H1 (cell line): ENCODE data around the gene DYNLT3. TPM values are rescaled to one million over a fixed set of nuclear protein-coding genes. Genes with fewer than 3 reads are reported as not detected.

Experiments
- CTCF ChIA-PET: fragments of 300-600 bp; sonication (Branson Sonifier 250); formaldehyde crosslinking; loops from one replicate; lab custom pipeline; 2021; ENCODE audit not compliant: partially characterized antibody; lab: Charles Lee
- POLR2A ChIA-PET: fragments of 300-600 bp; sonication (Branson Sonifier 250); formaldehyde crosslinking; loops from one replicate; lab custom pipeline; 2021; ENCODE audit warnings: inconsistent platforms; ENCODE audit not compliant: partially characterized antibody; lab: Charles Lee
- DNase-seq, 2 experiments: peaks; one replicate each; pipeline versions ENCODE4 v3.0.0 to v3.0.0-alpha.2; 2010 to 2022; ENCODE audit warnings: low spot score in 2 of 2, low read depth in 1 of 2, mixed read lengths in 1 of 2
- FAIRE-seq: peaks from 2 replicates; lab custom pipeline; 2011; peaks lifted over from hg19 to GRCh38; lab: Jason Lieb, UNC
- H2AFZ ChIP-seq: 2 replicates; pipeline ENCODE4 v1.8.1; 2012; ENCODE audit warnings: low read length, inconsistent platforms
- H2AK5ac ChIP-seq: 2 replicates; pipeline ENCODE4 v1.6.1; 2013; ENCODE audit warnings: low read depth, low read length
- H2BK120ac ChIP-seq: replicated peaks from 2 replicates; pipeline ENCODE3; 2013; ENCODE audit warnings: low read depth, low read length, inconsistent platforms
- H2BK12ac ChIP-seq: 2 replicates; pipeline ENCODE4 v1.6.1; 2013; ENCODE audit warnings: low read depth, low read length
- H2BK15ac ChIP-seq: 2 replicates; pipeline ENCODE4 v1.6.1; 2013; ENCODE audit warnings: low read length
- H2BK20ac ChIP-seq: 2 replicates; pipeline ENCODE4 v1.6.1; 2013; ENCODE audit warnings: low read length
- H2BK5ac ChIP-seq: 2 replicates; pipeline ENCODE4 v1.6.1; 2013; ENCODE audit warnings: low read depth, low read length
- H3K14ac ChIP-seq: 2 replicates; pipeline ENCODE4 v1.6.1; 2013; ENCODE audit warnings: inconsistent platforms; ENCODE audit not compliant: insufficient read length
- H3K18ac ChIP-seq: 2 replicates; pipeline ENCODE4 v1.6.1; 2013; ENCODE audit warnings: low read length; ENCODE audit errors: extremely low read depth
- H3K23ac ChIP-seq: 2 replicates; pipeline ENCODE4 v1.6.1; 2013; ENCODE audit warnings: inconsistent platforms; ENCODE audit not compliant: insufficient read length
- H3K23me2 ChIP-seq: 2 replicates; pipeline ENCODE4 v1.6.1; 2013; ENCODE audit warnings: low read depth, low read length
- H3K27ac ChIP-seq: 2 replicates; pipeline ENCODE4 v1.6.1; 2011; ENCODE audit warnings: low read depth, low read length, inconsistent platforms
- H3K27me3 ChIP-seq, 4 experiments: replicated peaks in 1 of 4; 1 replicate in 1 of 4; 2 replicates in 3 of 4; pipeline versions ENCODE4 v1.6.1 to v1.8.1; 2011 to 2013; ENCODE audit warnings: low read length in 3 of 4, mild to moderate bottlenecking in 3 of 4, inconsistent platforms in 2 of 4, mixed read lengths in 2 of 4, moderate library complexity in 1 of 4; ENCODE audit not compliant: control insufficient read depth in 3 of 4, insufficient read depth in 3 of 4; ENCODE audit errors: extremely low read depth in 1 of 4
- H3K36me3 ChIP-seq, 4 experiments: 2 replicates each; pipeline versions ENCODE4 v1.6.1 to v1.8.1; 2011 to 2013; ENCODE audit warnings: mild to moderate bottlenecking in 4 of 4, low read length in 3 of 4, moderate library complexity in 2 of 4, control low read depth in 1 of 4, inconsistent platforms in 1 of 4; ENCODE audit not compliant: insufficient read depth in 4 of 4, control insufficient read depth in 2 of 4
- H3K4ac ChIP-seq: replicated peaks from 2 replicates; pipeline ENCODE3; 2013; ENCODE audit warnings: low read length, low read depth, mixed read lengths, inconsistent platforms; ENCODE audit not compliant: insufficient read length
- H3K4me1 ChIP-seq, 4 experiments: replicated peaks in 1 of 4; 1 replicate in 1 of 4; 2 replicates in 3 of 4; pipeline versions ENCODE4 v1.6.1 to v1.8.1; 2011 to 2013; ENCODE audit warnings: low read length in 3 of 4, inconsistent platforms in 2 of 4, mixed read lengths in 1 of 4; ENCODE audit not compliant: insufficient read depth in 4 of 4, control insufficient read depth in 3 of 4
- H3K4me2 ChIP-seq, 2 experiments: 2 replicates each; pipeline versions ENCODE4 v1.6.1 to v1.8.1; 2011 to 2013; ENCODE audit warnings: low read depth in 2 of 2, low read length in 2 of 2, control low read depth in 1 of 2, inconsistent platforms in 1 of 2, mild to moderate bottlenecking in 1 of 2; ENCODE audit not compliant: insufficient read depth in 1 of 2
- H3K4me3 ChIP-seq, 4 experiments: fragments of 200-600, 300-600 bp in 1 of 4; sonication (generic), shearing (Covaris generic), sonication (Bioruptor Twin) in 1 of 4; 2 replicates each; pipeline versions ENCODE4 v1.5.1 to v1.8.1; 2011 to 2016; ENCODE audit warnings: low read length in 4 of 4, low read depth in 3 of 4, control low read depth in 2 of 4, inconsistent platforms in 2 of 4, mild to moderate bottlenecking in 2 of 4, mixed read lengths in 1 of 4, moderate library complexity in 1 of 4; ENCODE audit not compliant: insufficient read depth in 2 of 4; ENCODE audit errors: extremely low read depth in 1 of 4
- H3K56ac ChIP-seq: replicated peaks from 2 replicates; pipeline ENCODE3; 2013; ENCODE audit warnings: low read depth, mild to moderate bottlenecking, mixed read lengths, low read length, inconsistent platforms; ENCODE audit not compliant: insufficient read length
- H3K79me1 ChIP-seq: 2 replicates; pipeline ENCODE4 v1.6.1; 2013; ENCODE audit warnings: low read depth, low read length, control low read depth
- H3K79me2 ChIP-seq, 2 experiments: 2 replicates each; pipeline versions ENCODE4 v1.6.1 to v1.8.1; 2012 to 2013; ENCODE audit warnings: low read length in 2 of 2, mild to moderate bottlenecking in 2 of 2, inconsistent platforms in 1 of 2; ENCODE audit not compliant: insufficient read depth in 2 of 2, control insufficient read depth in 1 of 2
- H3K9ac ChIP-seq, 4 experiments: replicated peaks in 1 of 4; 1 replicate in 1 of 4; 2 replicates in 3 of 4; pipeline versions ENCODE4 v1.6.1 to v1.8.1; 2011 to 2013; ENCODE audit warnings: low read depth in 3 of 4, low read length in 3 of 4, control low read depth in 2 of 4, mild to moderate bottlenecking in 2 of 4, moderate library complexity in 2 of 4, inconsistent platforms in 1 of 4; ENCODE audit errors: extremely low read depth in 1 of 4
- H3K9me3 ChIP-seq, 2 experiments: 2 replicates each; pipeline versions ENCODE4 v1.6.1 to v1.8.1; 2012 to 2013; ENCODE audit warnings: mild to moderate bottlenecking in 2 of 2, moderate library complexity in 2 of 2, control low read depth in 1 of 2, inconsistent platforms in 1 of 2, low read depth in 1 of 2, low read length in 1 of 2, mixed read lengths in 1 of 2; ENCODE audit not compliant: insufficient read depth in 2 of 2
- H4K20me1 ChIP-seq, 2 experiments: replicated peaks in 1 of 2; 2 replicates each; pipeline versions ENCODE3 to v1.8.1; 2011 to 2013; ENCODE audit warnings: inconsistent platforms in 2 of 2, low read length in 2 of 2, mild to moderate bottlenecking in 1 of 2; ENCODE audit not compliant: insufficient read depth in 2 of 2, control insufficient read depth in 1 of 2
- H4K5ac ChIP-seq: 2 replicates; pipeline ENCODE4 v1.6.1; 2013; ENCODE audit warnings: low read length, low read depth, mixed read lengths, inconsistent platforms; ENCODE audit not compliant: insufficient read length
- H4K8ac ChIP-seq: 2 replicates; pipeline ENCODE4 v1.8.0; 2013; ENCODE audit warnings: mild to moderate bottlenecking, moderate library complexity, low read length, inconsistent platforms; ENCODE audit not compliant: insufficient read depth; ENCODE audit errors: extremely low read depth
- H4K91ac ChIP-seq: replicated peaks from 2 replicates; pipeline ENCODE3; 2013; ENCODE audit warnings: low read length, mixed read lengths, inconsistent platforms; ENCODE audit not compliant: insufficient read length
- BACH1 ChIP-seq: IDR thresholded peaks from 2 replicates; pipeline ENCODE4 v1.6.1; 2012; ENCODE audit warnings: low read length, improper control_type of control experiment
- CHD1 ChIP-seq: IDR thresholded peaks from 2 replicates; pipeline ENCODE4 v1.6.1; 2012; ENCODE audit warnings: low read depth, low read length, improper control_type of control experiment
- PHF8 ChIP-seq: fragments of 200-600 bp; sonication (generic); conservative IDR thresholded peaks from 2 replicates; pipeline ENCODE4 v1.7.1; 2012; ENCODE audit warnings: low read depth, mild to moderate bottlenecking, inconsistent platforms, low read length, moderate library complexity
- POLR2A ChIP-seq, 2 experiments: IDR thresholded peaks; 1 replicate in 1 of 2; 2 replicates in 1 of 2; pipeline ENCODE4 v1.6.1; 2011; ENCODE audit warnings: low read depth in 2 of 2, low read length in 2 of 2, mild to moderate bottlenecking in 2 of 2; ENCODE audit errors: control extremely low read depth in 1 of 2
- RNF2 ChIP-seq: fragments of 200-900, 300-1000 bp; sonication (generic); IDR thresholded peaks from 2 replicates; pipeline ENCODE4 v1.7.1; 2016; ENCODE audit warnings: borderline replicate concordance, low read depth, mild to moderate bottlenecking, antibody characterized with exemption, low read length; ENCODE audit not compliant: poor library complexity, severe bottlenecking; ENCODE audit errors: missing control alignments
- SP1 ChIP-seq: IDR thresholded peaks from 2 replicates; pipeline ENCODE4 v1.6.1; 2011; ENCODE audit warnings: low read depth, low read length
- WGBS, 2 experiments: shearing (Covaris generic) in 1 of 2; methylation state at CpG; one replicate each; pipeline versions ENCODE4 v1.1.6 to v1.1.7; 2013 to 2015; ENCODE audit warnings: low lambda C conversion rate in 2 of 2, mixed read lengths in 2 of 2, inconsistent platforms in 1 of 2, low coverage in 1 of 2, missing lambda C conversion rate in 1 of 2; ENCODE audit not compliant: insufficient replicate concordance in 2 of 2, insufficient coverage in 1 of 2, insufficient read length in 1 of 2; ENCODE audit errors: extremely low coverage in 1 of 2, missing lambda C conversion rate in 1 of 2; 5-methylcytosine and 5-hydroxymethylcytosine counted together
- polyA plus RNA-seq, 7 experiments: library from polyadenylated mRNA; depleted of rRNA in 3 of 7; stranded (reverse) in 5 of 7; unstranded in 2 of 7; fragments of >200 nt in 5 of 7; fragments of 200-250 nt in 2 of 7; gene quantifications; 1 replicate in 5 of 7; 2 replicates in 1 of 7; 4 replicates in 1 of 7; pipeline versions ENCODE4 v1.2.1 to v1.2.3, GENCODE V29; 2011 to 2013; ENCODE audit warnings: missing spikeins in 2 of 7, mixed read lengths in 2 of 7
- total RNA-seq: library from RNA; stranded (reverse); fragmentation: NEBNext Ultra II Directional; extraction: Animal tissue kit (Norgen Biotek cat#: 25700); gene quantifications from 2 replicates; pipeline ENCODE4 v1.2.1, GENCODE V29; 2021

Gene DYNLT3
- total and polyA plus RNA-seq, 2 of the 8 experiments (the other 6 are each of a cell fraction or from before 2014, with no cell fraction given) = 2.3 to 3.5 TPM

GRCh38 chrX:37820646-37821045 is 26.7 kb downstream of the DYNLT3 start:
- 73% methylated on average over 1 of the region's 1 CpG; no CpG with 5 or more reads in 1 of the 2 experiments for WGBS, 2 experiments
- H2BK20ac ChIP-seq = no peak overlapping the region
- H3K4ac ChIP-seq = no peak overlapping the region
- no peak overlapping the region for H3K23ac ChIP-seq
- H4K20me1 ChIP-seq = no peaks in the 10 kb centered on the region
- no peaks in the 10 kb centered on the region for H3K27me3 ChIP-seq
- H3K56ac ChIP-seq = no peak overlapping the region
- no peak for DNase-seq
- no peak overlapping the region for H3K27ac ChIP-seq
- H4K8ac ChIP-seq = no peak overlapping the region
- no peak overlapping the region for H4K5ac ChIP-seq
- no peaks in the 10 kb centered on the region for H3K9me3 ChIP-seq
- no peak overlapping the region for H3K4me3 ChIP-seq
- H2BK12ac ChIP-seq = no peak overlapping the region
- H3K4me1 ChIP-seq = no peaks in the 10 kb centered on the region
- POLR2A ChIA-PET = no interaction called here
- no peaks in the 10 kb centered on the region for H3K23me2 ChIP-seq
- H2AK5ac ChIP-seq = no peak overlapping the region
- no peak overlapping the region for H3K4me2 ChIP-seq
- no peaks in the 10 kb centered on the region for H3K79me1 ChIP-seq
- no peak overlapping the region for H3K18ac ChIP-seq
- H2BK120ac ChIP-seq = no peak overlapping the region
- no peak for FAIRE-seq
- no peak for TF ChIP-seq RNF2
- TF ChIP-seq PHF8 = no peak
- TF ChIP-seq BACH1 = no peak
- TF ChIP-seq SP1 = no peak
- no peak for TF ChIP-seq CHD1
- TF ChIP-seq POLR2A (IDR thresholded peaks at IDR 0.05; ENCODE audit: control extremely low read depth in 1 of 2, low read depth in 2 of 2, low read length in 2 of 2) = no peak
- no peak overlapping the region for H4K91ac ChIP-seq
- no peaks in the 10 kb centered on the region for H3K79me2 ChIP-seq
- no peak overlapping the region for H2BK5ac ChIP-seq
- no peak overlapping the region for H3K14ac ChIP-seq
- H3K9ac ChIP-seq = no peak overlapping the region
- CTCF ChIA-PET = no interaction called here
- H2BK15ac ChIP-seq = no peak overlapping the region
- no peaks in the 10 kb centered on the region for H3K36me3 ChIP-seq
- H2AFZ ChIP-seq = no peak overlapping the region
